Body of pancreas (tissue), 4 donors: ENCODE data around the gene ELAVL1. TPM values are rescaled to one million over a fixed set of nuclear protein-coding genes. Genes with fewer than 3 reads are reported as not detected.

ENCODE experiments used
- ATAC-seq: fragments of 150-250 bp; one replicate; pipeline ENCODE4 v1.9.1; 2016
- DNase-seq, 4 donors: peaks; one replicate each; pipeline ENCODE4 v3.0.0-alpha.2; 2019
- H3K27ac ChIP-seq, 4 donors: fragments of 200-600 bp; sonication (generic); 1 replicate in 3 of 4; 2 replicates in 1 of 4; pipeline versions ENCODE4 v1.5.1 to v1.6.1; 2016 to 2019; ENCODE audit warnings: mild to moderate bottlenecking in 1 of 4, mixed read lengths in 1 of 4, moderate library complexity in 1 of 4
- H3K27me3 ChIP-seq, 2 donors: fragments of 200-600 bp; sonication (generic); one replicate each; pipeline ENCODE4 v1.6.0; 2016; ENCODE audit warnings: mild to moderate bottlenecking in 1 of 2
- H3K36me3 ChIP-seq, 2 donors: fragments of 200-600 bp; sonication (generic); replicated peaks in 1 of 2; 2 replicates each; pipeline ENCODE4 v1.5.1; 2016; ENCODE audit warnings: low read depth in 2 of 2; ENCODE audit not compliant: insufficient read depth in 1 of 2
- H3K4me1 ChIP-seq: fragments of 200-600 bp; sonication (generic); one replicate; pipeline ENCODE4 v1.6.0; 2016
- H3K4me3 ChIP-seq, 2 donors: fragments of 200-600 bp; sonication (generic); 1 replicate in 1 of 2; 2 replicates in 1 of 2; pipeline ENCODE4 v1.5.1; 2016 to 2019
- H3K9me3 ChIP-seq, 3 donors: fragments of 200-600 bp; sonication (generic); 1 replicate in 2 of 3; 2 replicates in 1 of 3; pipeline ENCODE4 v1.5.1; 2016
- POLR2A ChIP-seq, 3 donors: fragments of 450-650 bp; IDR thresholded peaks; one replicate each; pipeline ENCODE4 v1.6.1; 2016; ENCODE audit warnings: antibody characterized with exemption in 3 of 3, mild to moderate bottlenecking in 2 of 3
- WGBS, 2 donors: methylation state at CpG; one replicate each; pipeline ENCODE4 v1.1.5; 2017; 5-methylcytosine and 5-hydroxymethylcytosine counted together
- intact Hi-C: fragments of 100-400 bp; cut with DNase I; formaldehyde crosslinking; loops from one replicate; pipeline ENCODE4 v1.15.1; 2023
- total RNA-seq, 2 donors: library from RNA; depleted of rRNA; stranded (reverse); fragments of >200 nt; gene quantifications; one replicate each; pipeline ENCODE4 v1.1.0, GENCODE V29; 2016
- TF ChIP-seq, protein P1 (sequence below), 7 experiments: fragments of 450-650 bp in 4 of 7; fragments of 200-600 bp in 3 of 7; sonication (generic) in 3 of 7; IDR thresholded peaks; one replicate each; pipeline ENCODE4 v1.5.1; 2016 to 2019; ENCODE audit warnings: antibody characterized with exemption in 7 of 7

Gene ELAVL1
- total RNA-seq, 2 donors from 2014 or later: 9.3 to 15.8 TPM

DNA sequence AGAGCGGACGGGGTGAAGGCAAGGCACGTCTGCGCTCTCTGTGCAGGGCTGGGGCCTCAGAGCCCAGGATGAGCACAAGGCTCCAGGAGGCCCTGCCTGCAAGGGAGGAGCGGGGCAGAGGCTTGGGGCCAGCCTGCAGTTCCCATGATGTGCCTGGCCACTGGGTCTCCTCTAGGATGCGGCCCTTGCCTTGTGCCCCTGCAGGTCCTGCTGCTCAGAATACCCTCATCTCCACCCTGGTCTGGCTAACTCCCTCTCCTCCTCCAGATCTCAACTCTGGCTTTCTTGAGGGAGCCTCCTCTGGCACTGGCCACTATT is 27.8 kb downstream of the ELAVL1 start:
- intact Hi-C loops: no loop called here

DNA sequence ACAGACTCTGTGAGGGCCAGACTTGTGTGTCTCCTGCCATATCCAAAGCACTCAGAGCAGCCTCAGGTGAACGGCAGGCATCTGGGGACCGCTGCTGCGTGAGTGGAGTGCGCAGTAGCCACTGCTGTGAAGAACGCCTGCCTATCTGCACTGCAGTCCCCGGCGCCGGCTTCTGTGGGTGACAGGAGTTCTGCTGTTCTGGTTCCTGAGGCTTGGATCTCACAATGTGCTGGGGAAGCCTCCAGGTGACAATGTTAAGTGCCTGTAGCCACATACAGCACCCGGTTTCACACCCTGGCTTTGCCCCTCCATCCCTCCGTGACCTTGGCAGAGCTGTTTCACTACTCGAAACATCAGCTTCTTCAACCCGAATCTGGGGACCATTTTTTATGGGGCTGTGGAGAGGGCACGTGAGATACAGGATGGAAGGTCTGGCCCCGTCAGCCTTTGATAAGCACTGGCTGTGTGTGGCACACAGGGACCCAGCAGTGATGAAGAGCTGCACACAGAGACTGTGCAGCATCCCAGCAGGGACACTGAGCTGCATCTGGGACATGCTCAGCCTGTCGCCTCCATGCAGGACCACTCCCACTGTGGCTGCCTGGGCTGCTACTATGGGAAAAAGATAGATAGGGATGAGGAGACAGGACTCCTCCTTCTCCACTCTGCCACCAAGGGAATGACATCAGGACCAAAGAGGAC is 28.3 kb downstream of the ELAVL1 start:
- Histone ChIP-seq H3K36me3 (peaks cover 5 to 20% of the 10 kb centered on the region in 2 donors), H3K27me3 (no peaks in the 10 kb centered on the region), H3K27ac (no peak overlapping the region), H3K4me3 (no peak overlapping the region), H3K4me1 (no peaks in the 10 kb centered on the region), H3K9me3 (no peaks in the 10 kb centered on the region)
- DNase-seq: no peak
- intact Hi-C loops: no loop called here
- ATAC-seq: no peak
- no peak for TF ChIP-seq POLR2A (IDR thresholded peaks at IDR 0.05)
- TF ChIP-seq, protein P1, sequence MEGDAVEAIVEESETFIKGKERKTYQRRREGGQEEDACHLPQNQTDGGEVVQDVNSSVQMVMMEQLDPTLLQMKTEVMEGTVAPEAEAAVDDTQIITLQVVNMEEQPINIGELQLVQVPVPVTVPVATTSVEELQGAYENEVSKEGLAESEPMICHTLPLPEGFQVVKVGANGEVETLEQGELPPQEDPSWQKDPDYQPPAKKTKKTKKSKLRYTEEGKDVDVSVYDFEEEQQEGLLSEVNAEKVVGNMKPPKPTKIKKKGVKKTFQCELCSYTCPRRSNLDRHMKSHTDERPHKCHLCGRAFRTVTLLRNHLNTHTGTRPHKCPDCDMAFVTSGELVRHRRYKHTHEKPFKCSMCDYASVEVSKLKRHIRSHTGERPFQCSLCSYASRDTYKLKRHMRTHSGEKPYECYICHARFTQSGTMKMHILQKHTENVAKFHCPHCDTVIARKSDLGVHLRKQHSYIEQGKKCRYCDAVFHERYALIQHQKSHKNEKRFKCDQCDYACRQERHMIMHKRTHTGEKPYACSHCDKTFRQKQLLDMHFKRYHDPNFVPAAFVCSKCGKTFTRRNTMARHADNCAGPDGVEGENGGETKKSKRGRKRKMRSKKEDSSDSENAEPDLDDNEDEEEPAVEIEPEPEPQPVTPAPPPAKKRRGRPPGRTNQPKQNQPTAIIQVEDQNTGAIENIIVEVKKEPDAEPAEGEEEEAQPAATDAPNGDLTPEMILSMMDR (IDR thresholded peaks at IDR 0.05): no peak
- 95 to 99% methylated on average over 15 of the region's 15 CpGs for WGBS, 2 donors

More for the DNA sequence above, 27.8 kb downstream of the ELAVL1 start:
- ATAC-seq (no peak), DNase-seq (no peak)
- 91 to 96% methylated on average over 6 of the region's 6 CpGs for WGBS, 2 donors
- TF ChIP-seq POLR2A (IDR thresholded peaks at IDR 0.05): no peak
- TF ChIP-seq, protein P1 (IDR thresholded peaks at IDR 0.05): no peak
- Histone ChIP-seq H3K4me1 (no peaks in the 10 kb centered on the region), H3K27me3 (no peaks in the 10 kb centered on the region), H3K36me3 (peaks cover 5 to 19% of the 10 kb centered on the region in 2 donors), H3K27ac (no peak overlapping the region), H3K4me3 (no peak overlapping the region), H3K9me3 (no peaks in the 10 kb centered on the region)

DNA sequence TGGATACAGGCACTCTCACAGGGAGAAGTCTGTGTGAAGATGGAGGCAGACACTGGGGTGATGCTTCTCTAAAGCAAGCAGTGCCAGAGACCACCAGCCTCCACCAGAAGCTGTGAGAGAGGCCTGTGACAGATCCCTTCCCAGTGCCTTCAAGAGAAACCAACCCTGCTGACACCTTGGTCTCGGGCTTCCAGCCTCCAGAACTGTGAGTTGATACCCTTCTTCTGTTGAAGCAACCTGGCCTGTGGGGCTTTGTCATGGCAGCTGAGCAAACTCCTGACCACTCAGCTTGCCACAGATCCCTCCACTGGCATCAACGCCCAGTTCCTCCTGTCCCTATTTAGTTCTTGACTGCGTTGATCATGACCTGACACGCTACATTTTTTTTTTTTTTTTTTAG is 29.0 kb downstream of the ELAVL1 start:
- no peaks in the 10 kb centered on the region for H3K9me3 ChIP-seq
- TF ChIP-seq, protein P1 (IDR thresholded peaks at IDR 0.05): no peak
- TF ChIP-seq POLR2A (IDR thresholded peaks at IDR 0.05): no peak
- no peaks in the 10 kb centered on the region for H3K4me1 ChIP-seq
- WGBS, 2 donors: 94 to 100% methylated on average over 4 of the region's 4 CpGs
- H3K27ac ChIP-seq: no peak overlapping the region
- ATAC-seq: no peak
- peaks cover 5 to 22% of the 10 kb centered on the region in 2 donors for H3K36me3 ChIP-seq
- no peak overlapping the region for H3K4me3 ChIP-seq
- H3K27me3 ChIP-seq: no peaks in the 10 kb centered on the region
- intact Hi-C loops: no loop called here
- no peak for DNase-seq

DNA sequence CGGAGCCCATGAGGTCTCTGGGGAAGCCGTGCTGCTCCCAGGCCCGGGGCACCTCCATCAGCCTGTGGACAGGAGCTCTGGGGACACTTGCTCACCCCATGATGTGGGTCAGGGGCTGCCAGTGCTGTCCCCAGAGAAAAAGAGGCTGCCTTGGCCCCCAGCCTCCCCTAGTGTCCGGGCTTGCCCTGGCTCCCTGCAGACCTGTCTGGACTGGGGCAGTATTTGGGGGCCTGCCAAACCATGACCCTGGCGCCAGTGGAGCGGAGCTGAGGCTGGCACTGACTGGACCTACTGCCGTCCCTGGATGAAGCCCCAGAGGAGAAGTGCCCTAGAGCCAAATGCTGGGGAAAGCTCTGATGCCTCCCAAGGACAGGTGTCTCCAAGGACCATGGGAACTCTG is 30.4 kb downstream of the ELAVL1 start:
- Histone ChIP-seq H3K4me1 (no peaks in the 10 kb centered on the region), H3K9me3 (no peaks in the 10 kb centered on the region), H3K27ac (no peak overlapping the region), H3K36me3 (peaks cover 5 to 15% of the 10 kb centered on the region in 2 donors), H3K27me3 (no peaks in the 10 kb centered on the region), H3K4me3 (no peak overlapping the region)
- ATAC-seq: no peak
- no peak for DNase-seq
- TF ChIP-seq, protein P1 (IDR thresholded peaks at IDR 0.05): no peak
- TF ChIP-seq POLR2A (IDR thresholded peaks at IDR 0.05): no peak
- 82% methylated on average over 7 of the region's 7 CpGs; no CpG with 5 or more reads in 1 of the 2 donors for WGBS, 2 donors
- intact Hi-C loops: no loop called here

DNA sequence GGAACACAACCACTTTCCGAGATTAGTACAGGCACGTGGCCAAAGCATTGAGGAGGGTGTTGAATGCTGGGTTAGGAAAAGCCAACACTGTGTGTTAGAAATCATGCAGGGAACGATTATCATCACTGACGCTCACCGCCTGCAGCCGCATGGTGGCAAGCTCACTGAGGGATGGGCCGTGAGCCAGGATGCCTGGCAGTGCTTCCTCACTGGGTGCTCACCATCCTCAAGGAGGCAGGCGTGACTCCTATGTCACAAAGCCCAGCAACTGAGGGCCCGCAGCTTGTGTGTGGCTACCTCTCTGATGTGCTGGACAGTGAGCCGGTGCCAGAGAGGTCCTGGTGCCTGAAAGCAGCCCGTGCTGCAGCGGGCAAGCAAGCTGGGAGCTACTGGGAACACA is 31.6 kb downstream of the ELAVL1 start:
- Histone ChIP-seq H3K9me3 (no peaks in the 10 kb centered on the region), H3K4me1 (no peaks in the 10 kb centered on the region), H3K27me3 (no peaks in the 10 kb centered on the region), H3K27ac (no peak overlapping the region), H3K36me3 (peaks cover 0 to 11% of the 10 kb centered on the region in 2 donors), H3K4me3 (no peak overlapping the region)
- 88 to 91% methylated on average over 8 to 12 of the region's 12 CpGs for WGBS, 2 donors
- TF ChIP-seq POLR2A (IDR thresholded peaks at IDR 0.05): no peak
- TF ChIP-seq, protein P1 (IDR thresholded peaks at IDR 0.05): peak in 1 of 7 experiments; percentile 5
- DNase-seq (no peak), ATAC-seq (no peak)
- intact Hi-C loops: no loop called here
